C4-2B (cell line): Measurements from ENCODE around the gene SPAG17.

Source experiments
- ZFX ChIP-seq: fragments of 450-650 bp; IDR thresholded peaks from 2 replicates; pipeline ENCODE4 v1.6.1; 2017
- TF ChIP-seq, protein P1 (sequence below): fragments of 450-650 bp; conservative IDR thresholded peaks from 2 replicates; pipeline ENCODE4 v1.5.1; 2017; ENCODE audit warnings: mild to moderate bottlenecking

DNA sequence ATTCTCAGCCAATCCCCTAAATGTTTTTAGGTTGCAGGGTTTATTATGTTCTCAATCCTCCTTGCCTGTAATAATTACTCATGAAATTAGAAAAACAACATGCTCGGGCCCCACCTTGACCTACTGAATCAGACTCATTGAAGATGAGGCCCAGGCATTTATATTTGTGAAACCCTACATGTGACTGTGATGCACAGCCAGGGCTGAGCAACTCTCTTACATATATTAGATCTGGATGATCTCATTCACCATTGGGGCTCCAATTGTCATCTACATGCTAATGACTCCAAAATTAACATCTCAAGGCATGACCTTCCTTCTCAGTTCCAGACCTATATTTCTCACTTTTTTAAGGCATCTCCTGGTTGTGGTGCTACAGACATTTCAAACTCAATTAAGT lies 152.1 kb downstream of the SPAG17 start:
- TF ChIP-seq, protein P1, sequence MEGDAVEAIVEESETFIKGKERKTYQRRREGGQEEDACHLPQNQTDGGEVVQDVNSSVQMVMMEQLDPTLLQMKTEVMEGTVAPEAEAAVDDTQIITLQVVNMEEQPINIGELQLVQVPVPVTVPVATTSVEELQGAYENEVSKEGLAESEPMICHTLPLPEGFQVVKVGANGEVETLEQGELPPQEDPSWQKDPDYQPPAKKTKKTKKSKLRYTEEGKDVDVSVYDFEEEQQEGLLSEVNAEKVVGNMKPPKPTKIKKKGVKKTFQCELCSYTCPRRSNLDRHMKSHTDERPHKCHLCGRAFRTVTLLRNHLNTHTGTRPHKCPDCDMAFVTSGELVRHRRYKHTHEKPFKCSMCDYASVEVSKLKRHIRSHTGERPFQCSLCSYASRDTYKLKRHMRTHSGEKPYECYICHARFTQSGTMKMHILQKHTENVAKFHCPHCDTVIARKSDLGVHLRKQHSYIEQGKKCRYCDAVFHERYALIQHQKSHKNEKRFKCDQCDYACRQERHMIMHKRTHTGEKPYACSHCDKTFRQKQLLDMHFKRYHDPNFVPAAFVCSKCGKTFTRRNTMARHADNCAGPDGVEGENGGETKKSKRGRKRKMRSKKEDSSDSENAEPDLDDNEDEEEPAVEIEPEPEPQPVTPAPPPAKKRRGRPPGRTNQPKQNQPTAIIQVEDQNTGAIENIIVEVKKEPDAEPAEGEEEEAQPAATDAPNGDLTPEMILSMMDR = no peak
- no peak for TF ChIP-seq ZFX
